GM21723 (cell line): ENCODE data around the gene NDUFAF4.
A peak's percentile ranks its signal among the peaks of the same experiment; 100 is the strongest.

Experiments
- ATAC-seq: cut with Tn5 transposase; IDR thresholded peaks from one replicate; pipeline ENCODE4 v1.9.1; 2021; ENCODE audit warnings: mild to moderate bottlenecking, moderate library complexity; ENCODE audit not compliant: unreplicated experiment

NDUFAF4 gene

DNA sequence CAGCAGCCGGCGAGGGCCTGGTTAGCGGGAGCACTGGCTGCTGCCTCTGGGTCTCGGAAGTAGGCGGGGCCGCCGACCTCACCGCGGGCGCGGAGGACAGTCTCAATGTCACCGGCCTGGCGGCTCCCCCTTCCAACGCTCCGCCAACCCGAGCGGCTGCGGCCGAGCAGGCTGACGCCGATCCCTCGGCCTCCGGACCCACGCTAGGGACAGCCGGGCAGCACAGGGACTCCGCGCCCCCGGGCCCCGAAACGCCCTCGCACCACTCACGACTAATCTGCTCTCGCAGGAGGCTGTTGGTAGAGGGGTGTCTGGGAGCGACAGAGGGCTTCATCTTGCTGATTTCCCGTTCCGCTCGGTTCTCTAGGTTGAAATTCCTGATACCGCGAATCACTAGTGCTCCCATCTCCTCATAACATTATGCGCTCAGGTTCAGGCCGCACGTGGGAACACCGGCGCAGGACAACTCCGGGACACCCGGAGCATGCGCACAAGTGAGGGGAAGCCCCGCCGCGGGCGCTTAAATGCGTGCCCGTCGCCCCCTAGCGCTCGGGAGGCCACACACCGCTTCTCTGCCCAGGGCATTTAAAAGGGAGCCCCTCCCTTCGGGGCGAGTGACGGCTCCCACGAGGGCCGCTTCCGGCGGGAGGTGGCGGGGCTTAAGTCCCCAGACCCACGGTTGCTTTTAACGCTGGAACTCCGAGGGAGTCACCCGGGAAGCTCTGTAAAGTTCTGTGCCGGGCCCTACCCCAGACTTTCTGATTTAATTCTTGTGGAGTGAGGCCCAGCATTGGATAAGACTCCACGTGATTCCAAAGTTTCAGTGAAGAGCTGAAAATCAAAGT lies at the start of gene NDUFAF4:
Gene NDUFAF4, minus strand, starts transcription at position 496 of the 845 bp plus-strand sequence. Its CDS starts 90 bp downstream, at position 406.
- ATAC-seq, result peak; percentile 92

DNA sequence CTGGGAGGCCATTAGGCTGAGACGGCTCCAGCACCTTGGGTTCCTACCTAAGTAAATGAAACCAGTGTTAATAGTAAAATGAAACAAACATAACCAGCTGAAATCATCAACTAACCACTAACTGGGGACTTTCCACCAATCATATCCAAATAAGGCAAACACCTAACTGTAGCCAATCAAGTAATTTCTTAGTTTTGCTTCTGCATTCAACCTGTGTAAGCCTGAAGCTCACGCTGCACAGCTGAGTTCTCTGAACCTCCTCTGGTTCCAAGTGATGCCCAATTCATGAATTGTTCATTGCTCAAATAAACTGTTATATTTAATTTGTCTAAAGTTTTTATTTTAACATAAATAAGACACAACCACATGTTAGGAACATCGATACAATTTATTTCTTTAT lies 49.4 kb upstream of the NDUFAF4 start:
- ATAC-seq, result peak; percentile 91

DNA sequence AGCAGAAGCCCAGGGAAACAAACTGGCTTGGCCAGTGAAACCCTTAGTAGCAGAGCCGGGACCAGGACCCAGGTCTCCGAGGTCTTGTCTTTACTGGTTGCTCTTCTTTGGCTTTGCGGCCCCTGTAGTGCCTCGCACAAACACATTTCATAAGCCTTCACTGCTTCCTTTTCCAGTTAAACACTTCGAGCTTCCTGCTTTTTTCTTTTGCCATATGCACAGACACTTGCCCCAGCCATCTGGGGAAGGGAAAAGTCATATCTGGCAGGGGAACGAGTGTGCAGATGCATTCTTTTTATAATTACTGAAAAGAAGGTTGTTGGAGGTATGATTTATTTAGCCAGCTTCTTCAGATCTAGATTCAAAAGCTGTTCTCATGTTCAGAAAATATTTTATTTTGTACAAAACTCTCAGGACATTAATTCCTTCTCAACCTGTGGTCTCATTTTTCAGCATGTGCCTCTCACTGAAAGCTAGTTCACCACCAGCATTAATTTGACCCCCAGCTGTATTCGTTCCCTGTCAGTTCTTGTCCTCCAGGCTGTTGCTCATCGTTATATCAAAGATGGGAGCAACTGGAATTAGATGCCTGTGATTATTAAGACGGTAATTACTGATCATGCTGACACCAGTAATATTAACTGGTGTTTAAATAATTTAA lies 46.0 kb upstream of the NDUFAF4 start:
- no peak for ATAC-seq

DNA sequence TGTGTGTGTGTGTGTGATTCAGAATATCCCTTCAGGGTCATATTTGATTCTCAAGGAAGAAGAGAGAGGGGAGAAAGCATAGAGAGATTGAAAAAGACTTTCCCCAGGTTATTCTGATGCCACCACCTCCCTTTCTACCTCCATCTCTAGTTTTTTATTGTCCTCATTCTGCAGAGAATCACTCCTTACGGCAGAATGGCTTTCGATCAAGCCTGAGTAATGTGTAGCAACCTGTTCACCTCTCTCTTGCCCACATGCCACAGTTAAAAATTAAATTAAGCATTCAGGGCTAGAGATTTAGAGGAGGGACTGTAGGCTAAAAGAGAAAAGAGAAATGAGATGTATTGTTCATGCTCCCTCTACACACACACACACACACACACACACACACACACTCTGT lies 45.0 kb upstream of the NDUFAF4 start:
- no peak for ATAC-seq

DNA sequence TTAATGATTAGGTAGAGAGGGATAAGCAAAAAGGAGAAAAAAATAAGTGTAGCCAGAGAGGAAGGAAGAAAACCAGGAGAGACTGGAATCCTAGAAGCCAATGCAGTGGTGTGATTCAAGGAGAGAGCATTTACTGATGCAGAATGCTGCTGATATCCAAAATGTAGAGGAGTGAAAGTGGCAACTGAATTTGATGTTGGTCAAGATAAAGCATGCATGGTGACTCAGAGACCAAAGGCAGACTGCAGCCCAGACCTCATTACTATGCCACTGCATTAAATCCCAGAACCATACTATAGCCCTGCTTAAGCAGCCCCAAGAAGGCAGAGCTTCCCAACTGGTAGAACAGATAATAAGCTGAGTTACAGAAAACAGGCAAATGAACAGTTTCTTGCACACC lies 42.6 kb upstream of the NDUFAF4 start:
- no peak for ATAC-seq

DNA sequence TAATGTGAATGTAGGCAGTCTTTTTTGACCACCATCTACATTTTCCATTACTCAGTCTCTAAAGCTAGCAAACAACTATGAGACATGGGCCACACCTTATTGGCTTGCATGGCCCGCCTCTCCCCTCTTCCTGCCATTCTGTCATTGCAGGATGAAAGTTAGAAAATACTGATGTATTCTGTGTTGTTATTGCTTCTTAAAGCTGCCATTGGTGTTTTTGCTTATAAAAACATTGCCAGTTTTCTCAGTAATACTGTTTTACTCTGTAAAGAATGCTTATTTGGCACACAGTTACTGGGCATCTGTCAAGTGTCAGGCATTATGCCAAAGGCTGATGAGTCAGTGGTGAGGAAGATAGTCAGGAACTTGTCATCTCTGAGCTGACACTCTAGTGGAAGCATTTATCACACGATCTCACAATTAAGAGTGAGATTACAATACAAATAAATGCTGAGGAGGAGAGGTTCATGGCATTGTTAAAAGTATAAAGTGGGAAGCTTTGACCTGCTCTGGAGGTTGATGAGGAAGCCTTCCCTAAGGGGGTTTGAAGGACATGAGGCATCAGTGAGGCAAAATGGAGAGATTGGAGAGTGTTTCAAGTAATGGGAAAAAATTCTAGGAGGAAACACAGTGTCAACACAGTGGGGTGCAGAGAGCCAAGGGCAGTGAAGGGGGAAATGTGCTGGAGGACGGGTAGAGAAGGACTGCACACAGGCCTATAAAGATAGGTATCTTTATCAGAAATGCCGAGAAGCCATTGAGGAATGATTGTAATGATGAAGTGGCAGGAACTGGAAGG lies 41.5 kb upstream of the NDUFAF4 start:
- ATAC-seq, result no peak

DNA sequence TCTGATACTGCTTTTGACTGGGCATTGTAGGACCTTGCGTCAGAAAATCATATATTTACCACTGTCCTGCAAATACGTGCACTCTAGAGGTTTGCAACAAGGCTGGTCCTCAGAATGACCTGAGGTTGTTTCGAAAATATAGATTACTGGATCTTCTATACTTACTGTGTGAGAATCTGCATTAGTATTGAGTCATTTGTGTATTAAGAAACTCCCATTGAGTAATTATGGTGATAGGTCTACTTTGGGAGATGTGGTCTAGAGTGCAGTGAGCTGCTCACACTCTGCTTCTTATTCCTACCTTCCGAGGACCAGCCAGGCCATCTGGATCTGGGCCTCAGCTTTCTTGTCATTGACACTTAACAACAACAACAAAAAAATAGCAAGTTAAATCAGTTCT lies 36.4 kb upstream of the NDUFAF4 start:
- no peak for ATAC-seq

DNA sequence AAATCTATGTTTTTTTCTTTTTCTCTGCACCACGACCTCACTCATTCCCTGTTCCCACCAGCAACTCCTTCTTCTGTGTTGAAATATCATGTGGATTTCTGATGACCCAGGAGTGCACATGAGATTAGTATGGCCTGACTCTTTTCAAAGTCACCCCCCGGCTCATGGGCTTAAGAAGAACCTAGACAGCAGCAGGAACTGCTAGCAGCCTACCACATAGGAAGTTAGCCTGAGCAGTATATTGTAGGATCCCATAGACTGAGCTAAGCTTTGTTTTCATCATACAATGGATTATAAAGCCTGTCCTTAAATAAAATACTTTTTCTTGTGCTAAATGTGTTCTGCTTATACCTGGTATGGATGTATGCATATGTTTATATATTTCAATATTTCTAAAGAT lies 33.5 kb upstream of the NDUFAF4 start:
- ATAC-seq, result no peak

DNA sequence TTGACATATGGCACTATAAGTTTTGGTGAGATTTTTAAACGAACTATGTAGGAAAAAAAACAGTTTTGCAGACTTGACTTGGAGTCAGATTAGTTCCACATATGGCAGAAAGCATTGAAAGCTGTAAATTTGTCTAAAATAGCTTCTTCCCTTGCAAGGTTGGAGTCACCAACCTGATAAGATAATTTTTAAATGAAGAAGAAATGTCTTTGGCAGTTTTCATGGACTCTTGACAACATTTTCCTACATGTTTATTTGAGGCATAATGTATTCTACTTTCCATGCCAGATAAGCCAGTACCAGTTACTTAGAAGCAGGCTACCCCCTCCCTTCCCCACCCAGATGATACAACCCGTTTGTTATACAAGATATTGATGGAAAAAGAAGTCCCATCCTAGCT lies 32.0 kb upstream of the NDUFAF4 start:
- ATAC-seq, result no peak

DNA sequence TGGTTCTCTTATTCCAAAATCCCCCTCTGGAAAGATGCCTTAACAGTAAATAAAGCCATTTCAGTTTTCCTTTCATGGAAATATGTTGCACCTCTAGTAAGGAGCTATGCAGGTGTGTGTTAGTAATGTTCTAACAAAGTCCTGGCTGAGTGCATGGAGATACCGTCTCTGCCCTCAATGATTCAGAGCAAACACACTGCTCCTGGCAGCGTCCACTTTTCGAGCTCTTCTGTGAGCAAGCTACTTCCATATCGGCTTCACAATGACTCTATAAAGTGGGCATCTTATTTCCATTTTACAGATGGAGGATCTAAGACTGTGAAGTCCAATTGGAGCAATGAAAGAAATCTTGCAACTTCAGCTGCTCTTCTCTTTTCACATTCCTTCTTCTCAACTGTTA lies 30.0 kb upstream of the NDUFAF4 start:
- no peak for ATAC-seq

DNA sequence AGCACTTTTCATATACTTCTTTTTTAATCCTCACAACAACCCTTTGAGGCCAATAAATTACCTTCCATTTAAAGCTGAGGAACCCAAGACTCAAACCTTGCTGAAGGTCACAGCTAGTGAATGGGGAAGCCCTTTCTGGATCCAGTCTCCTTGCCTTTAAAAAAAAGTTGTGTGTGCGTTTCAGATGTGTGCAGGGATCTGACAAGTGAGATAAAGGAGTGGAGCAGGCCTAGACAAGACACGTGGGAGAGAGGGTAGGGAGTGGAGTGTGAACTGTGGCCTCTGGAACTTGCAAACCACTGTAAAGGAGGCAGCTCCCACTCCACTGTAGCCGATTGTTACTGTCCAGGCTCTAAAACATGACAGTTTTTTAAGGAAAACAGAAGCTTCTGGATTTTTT lies 28.7 kb upstream of the NDUFAF4 start:
- ATAC-seq, result no peak

DNA sequence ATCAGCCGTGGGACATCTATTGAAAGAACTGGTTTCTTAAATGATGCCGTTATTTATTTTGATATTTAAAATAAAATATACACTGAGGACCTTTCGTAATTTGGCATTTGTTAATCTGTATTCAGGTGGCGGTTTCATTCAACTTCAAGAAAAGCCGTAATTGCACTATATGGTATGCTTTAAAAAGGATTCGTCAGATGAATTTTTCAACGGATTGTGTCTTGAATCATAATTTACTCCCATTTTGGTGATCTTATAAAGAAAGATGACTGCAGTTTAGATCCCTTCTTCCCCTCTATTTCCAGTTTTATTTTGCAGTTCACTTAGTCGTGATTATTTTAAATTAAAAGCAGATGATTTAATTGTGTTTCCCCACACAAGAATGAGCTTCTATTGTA lies 27.6 kb upstream of the NDUFAF4 start:
- ATAC-seq, result no peak

DNA sequence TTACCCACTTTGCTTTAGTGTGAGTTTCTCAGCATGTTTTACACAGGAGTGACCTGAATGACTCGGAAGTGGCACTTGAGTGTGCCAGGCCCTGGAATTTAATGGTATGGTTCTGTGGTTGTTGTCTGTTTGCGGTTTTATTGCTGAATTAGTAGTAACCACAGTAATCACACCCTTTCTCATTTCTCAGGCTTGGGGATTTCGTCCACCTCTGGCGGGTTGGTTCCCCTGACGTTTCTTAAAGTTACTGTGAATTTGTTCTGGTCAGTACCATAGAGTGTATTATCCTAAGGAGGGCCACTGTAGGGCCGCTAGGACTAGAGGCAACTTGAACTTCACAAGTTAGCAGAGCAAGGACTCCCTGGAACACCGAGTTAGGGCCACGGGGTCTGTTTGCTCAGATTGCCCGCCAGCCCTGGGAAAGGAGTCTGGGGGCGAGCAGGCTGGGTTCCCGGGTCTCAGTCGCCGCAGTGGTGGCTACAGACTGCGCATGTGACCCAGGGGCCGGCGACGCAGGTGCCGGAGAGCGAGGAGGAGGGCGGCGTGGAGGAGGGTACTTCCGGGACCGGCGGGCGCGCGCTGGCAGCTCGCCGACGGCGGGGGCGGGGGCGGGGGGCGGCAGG lies 26.3 kb upstream of the NDUFAF4 start:
- ATAC-seq, result peak; percentile 84

DNA sequence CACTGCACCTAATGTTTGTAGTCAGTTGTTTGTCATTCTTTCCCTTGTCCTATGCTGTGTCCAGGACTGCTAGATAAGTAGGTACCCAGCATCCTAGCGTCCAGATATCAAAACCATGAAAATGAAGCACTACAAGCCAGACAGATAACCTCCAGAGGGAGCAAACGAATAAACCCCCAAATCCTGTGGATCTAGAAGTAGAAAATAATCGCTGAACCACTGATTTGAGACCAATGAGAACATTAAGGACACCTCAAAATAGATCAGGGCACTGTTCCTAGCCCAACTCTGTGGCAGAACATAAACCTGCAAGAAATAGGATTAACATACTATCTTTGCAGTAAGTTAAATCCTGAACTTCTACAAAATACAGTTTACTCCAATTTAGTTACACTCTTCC lies 25.7 kb upstream of the NDUFAF4 start:
- no peak for ATAC-seq

DNA sequence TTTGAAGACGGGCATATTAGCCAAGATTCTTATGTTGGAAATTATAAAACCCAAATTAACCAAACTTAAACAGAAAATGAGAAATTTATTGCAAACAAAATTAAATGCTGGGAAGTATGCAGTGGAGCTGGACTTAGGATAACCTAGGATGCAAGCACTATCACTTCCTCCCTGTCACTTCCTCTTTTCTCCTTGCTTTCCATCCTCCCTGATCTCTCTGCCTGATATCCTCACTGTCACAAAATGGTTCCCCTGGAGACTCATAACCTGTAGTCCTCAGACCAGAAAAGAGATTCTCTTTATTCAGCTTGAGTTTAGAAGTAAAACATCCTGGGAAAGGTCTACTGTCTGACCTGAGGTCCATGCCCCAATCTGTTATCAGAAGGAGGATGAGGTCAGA lies 19.4 kb upstream of the NDUFAF4 start:
- no peak for ATAC-seq

DNA sequence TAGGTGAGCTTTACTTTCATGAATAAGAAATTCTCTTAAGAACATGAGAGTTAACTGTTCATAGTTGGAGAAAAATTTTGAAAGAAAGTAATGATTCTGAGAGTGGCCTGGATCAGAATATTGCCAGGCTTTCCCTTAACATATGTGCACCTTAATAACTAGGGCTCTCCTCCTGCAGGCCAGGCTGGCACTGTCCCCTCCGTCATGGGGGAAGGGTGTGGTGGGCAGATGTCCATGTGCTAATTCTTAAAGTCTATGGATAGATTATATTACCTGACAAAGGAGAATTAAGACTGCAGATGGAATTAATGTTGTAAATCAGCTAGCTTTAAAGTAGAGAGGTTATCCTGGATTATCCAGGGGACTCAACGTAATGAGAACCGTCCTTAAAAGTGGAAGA lies 15.9 kb upstream of the NDUFAF4 start:
- ATAC-seq, result no peak

DNA sequence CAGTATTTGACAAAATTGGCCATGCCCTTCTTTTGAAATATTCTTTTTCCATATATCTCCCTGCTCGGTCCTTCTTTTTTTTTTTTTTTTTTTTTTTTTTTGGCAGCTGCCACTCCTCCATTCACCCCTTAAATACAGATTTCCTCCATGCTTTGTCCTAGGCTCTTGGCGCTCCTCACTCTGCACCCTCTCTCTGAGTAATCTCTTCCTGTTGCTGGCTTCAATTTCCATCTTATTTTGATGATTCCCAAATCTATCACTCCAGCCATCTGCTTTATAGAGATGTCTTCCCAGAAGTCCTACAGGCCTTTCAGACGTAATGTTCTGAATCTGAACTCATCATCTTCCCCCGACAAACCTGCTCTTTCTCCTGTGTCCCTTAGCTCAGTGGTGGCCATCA lies 14.1 kb upstream of the NDUFAF4 start:
- no peak for ATAC-seq

DNA sequence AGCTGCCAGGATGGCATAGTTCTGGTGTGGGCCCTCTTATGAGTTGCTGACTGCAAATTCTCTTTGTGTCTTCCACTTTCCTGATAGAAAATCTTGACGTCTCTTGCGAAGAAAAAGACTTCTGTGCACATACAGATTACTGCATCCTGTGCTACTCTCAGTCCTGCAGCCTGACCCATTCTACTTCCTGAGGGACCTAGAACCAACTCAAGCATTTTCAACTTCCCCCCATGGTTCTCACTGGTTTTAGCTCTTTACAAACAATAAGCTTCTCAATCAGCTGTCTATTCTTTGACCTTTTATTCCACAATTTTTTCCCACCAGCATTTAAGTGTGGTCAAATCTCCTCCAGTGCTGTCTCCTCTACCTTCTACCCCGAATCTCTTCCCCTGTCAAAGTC lies 13.5 kb upstream of the NDUFAF4 start:
- no peak for ATAC-seq

DNA sequence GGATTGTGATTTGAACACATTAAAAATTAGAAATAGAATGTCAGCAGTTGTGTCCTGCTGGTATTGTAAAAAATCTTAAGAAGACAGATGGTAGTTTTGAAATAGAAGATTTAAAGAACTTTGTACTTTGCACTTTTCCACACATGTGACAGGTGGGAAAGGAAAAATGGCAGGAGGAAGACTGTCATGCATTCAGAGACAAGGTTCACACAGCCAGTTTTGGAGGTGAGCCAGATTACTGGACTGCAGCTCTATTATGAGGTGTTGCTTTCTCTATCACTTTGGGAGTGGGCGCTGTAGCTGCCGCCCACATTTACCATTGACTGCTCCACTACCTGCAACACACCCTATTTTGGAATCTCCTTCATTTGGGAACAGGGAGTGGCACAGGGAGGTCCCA lies 12.1 kb upstream of the NDUFAF4 start:
- ATAC-seq, result no peak

DNA sequence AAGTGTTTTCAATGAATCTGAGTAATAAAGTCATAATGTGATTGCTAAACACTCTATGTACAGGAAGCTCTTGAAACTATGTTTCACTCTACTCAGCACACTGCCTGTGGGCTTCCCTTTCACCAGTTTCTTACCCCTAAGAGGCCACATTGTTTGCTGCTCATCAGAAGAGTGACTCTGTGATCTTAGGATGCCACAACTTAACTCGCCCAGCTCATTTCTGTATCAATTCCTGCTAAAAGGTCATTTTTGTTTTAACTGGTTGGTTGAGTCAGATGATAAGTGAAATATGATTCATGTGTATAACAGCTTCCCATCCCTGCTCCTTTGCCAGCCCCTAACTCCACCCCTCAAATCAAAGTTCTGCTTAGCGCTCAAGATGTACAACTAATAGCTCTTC lies 9.8 kb upstream of the NDUFAF4 start:
- peak; percentile 94 for ATAC-seq

DNA sequence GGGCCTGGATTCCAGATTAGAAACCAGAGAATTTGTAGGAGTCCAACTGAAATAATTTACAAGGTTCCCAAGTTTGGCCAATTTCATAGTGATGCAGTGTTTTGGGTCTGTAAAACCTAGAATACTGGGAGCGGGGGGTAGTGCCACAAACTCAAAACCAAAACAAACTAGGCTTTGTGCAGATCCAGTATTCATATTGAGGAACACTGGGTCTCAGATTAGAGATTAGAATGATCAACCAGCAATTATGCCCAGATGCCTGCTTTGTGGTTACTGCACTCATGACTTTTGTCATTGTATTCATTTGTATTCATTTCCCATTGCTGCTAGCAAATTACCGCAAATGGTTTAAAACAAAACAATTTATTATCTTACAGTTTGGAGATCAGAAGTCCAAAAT lies 3.2 kb upstream of the NDUFAF4 start:
- no peak for ATAC-seq
